Nephron (organoid): Measurements from ENCODE around the gene TMEM50B.

Source experiments
- H3K27ac Mint-ChIP-seq, 3 experiments: 2 replicates each; pipeline ENCODE4 v1.8.0; 2020; ENCODE audit warnings: mixed read lengths in 3 of 3, mild to moderate bottlenecking in 2 of 3, moderate library complexity in 1 of 3
- H3K27me3 Mint-ChIP-seq: 2 replicates; pipeline ENCODE4 v1.8.0; 2021; ENCODE audit warnings: low read depth, mild to moderate bottlenecking, moderate library complexity, mixed read lengths
- H3K36me3 Mint-ChIP-seq: 2 replicates; pipeline ENCODE4 v1.8.0; 2020; ENCODE audit warnings: low read depth, mixed read lengths
- H3K4me1 Mint-ChIP-seq: 2 replicates; pipeline ENCODE4 v1.8.0; 2020; ENCODE audit warnings: mixed read lengths
- H3K4me3 Mint-ChIP-seq, 3 experiments: 2 replicates each; pipeline ENCODE4 v1.8.0; 2020; ENCODE audit warnings: mild to moderate bottlenecking in 3 of 3, mixed read lengths in 3 of 3, moderate library complexity in 2 of 3
- H3K9me3 Mint-ChIP-seq: 2 replicates; pipeline ENCODE4 v1.8.0; 2020; ENCODE audit warnings: mixed read lengths
- TF ChIP-seq, protein P1 (sequence below), 3 experiments: fragments of 200-600 bp; sonication (generic); IDR thresholded peaks; one replicate each; pipeline ENCODE4 v1.5.0; 2021; ENCODE audit warnings: antibody characterized with exemption in 3 of 3; ENCODE audit not compliant: unreplicated experiment in 3 of 3

TMEM50B gene

GRCh38 chr21:33479679-33480480, at the start of gene TMEM50B:
Gene TMEM50B, minus strand, starts transcription at chr21:33479974. Its CDS starts 11,089 bp downstream, at chr21:33468885.
- H3K27me3 Mint-ChIP-seq, result no peaks in the 10 kb centered on the region
- H3K27ac Mint-ChIP-seq, result peak within 1 kb of the TSS; percentile 96 to 99 (median 98)
- H3K4me1 Mint-ChIP-seq, result peaks cover 15% of the 10 kb centered on the region
- H3K9me3 Mint-ChIP-seq, result no peaks in the 10 kb centered on the region
- H3K36me3 Mint-ChIP-seq, result no peaks in the 10 kb centered on the region
- H3K4me3 Mint-ChIP-seq, result peak within 1 kb of the TSS; percentile 86 to 95 (median 92)
- TF ChIP-seq, protein P1, sequence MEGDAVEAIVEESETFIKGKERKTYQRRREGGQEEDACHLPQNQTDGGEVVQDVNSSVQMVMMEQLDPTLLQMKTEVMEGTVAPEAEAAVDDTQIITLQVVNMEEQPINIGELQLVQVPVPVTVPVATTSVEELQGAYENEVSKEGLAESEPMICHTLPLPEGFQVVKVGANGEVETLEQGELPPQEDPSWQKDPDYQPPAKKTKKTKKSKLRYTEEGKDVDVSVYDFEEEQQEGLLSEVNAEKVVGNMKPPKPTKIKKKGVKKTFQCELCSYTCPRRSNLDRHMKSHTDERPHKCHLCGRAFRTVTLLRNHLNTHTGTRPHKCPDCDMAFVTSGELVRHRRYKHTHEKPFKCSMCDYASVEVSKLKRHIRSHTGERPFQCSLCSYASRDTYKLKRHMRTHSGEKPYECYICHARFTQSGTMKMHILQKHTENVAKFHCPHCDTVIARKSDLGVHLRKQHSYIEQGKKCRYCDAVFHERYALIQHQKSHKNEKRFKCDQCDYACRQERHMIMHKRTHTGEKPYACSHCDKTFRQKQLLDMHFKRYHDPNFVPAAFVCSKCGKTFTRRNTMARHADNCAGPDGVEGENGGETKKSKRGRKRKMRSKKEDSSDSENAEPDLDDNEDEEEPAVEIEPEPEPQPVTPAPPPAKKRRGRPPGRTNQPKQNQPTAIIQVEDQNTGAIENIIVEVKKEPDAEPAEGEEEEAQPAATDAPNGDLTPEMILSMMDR (IDR thresholded peaks at IDR 0.05; ENCODE audit: unreplicated experiment in 3 of 3), result peak; percentile 39 to 58 (median 54)

GRCh38 chr21:33522953-33523349, 43.2 kb upstream of the TMEM50B start:
- Mint-ChIP-seq H3K9me3 (no peaks in the 10 kb centered on the region), H3K36me3 (peaks cover 44% of the 10 kb centered on the region), H3K27ac (no peak overlapping the region), H3K4me3 (no peak overlapping the region), H3K4me1 (no peaks in the 10 kb centered on the region), H3K27me3 (no peaks in the 10 kb centered on the region)
- TF ChIP-seq, protein P1 (IDR thresholded peaks at IDR 0.05; ENCODE audit: unreplicated experiment in 3 of 3), result no peak

DNA sequence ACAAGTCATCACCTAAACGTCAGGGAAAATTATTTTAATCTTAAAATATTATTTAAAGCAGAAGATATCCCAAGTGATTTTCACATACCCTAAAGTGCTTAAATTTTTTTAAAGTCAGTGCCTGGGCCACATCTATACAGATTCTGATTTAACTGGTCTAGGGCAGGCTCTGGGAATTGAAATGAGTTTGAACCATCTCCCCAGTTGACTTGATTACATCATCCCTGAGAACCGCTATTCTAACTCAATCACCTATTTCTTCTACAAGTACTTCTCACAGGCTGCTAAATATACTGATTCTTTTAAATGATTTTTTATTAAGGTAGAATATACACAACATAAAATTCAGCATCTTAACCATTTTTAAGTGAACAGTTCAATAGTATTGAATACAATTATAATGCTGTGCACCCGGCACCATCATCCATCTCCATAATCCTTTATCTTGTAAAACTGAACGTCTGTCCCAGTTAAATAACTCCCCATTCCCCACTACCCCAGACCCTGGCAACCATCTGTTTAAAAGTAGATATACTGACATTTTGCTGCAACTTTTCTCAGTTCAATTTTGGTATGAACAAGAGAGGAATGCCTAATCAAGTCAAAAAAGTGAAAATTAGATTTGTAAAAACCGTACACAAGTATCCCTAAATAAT, 42.7 kb upstream of the TMEM50B start:
- Mint-ChIP-seq H3K36me3 (peaks cover 44% of the 10 kb centered on the region), H3K27me3 (no peaks in the 10 kb centered on the region), H3K27ac (no peak overlapping the region), H3K9me3 (no peaks in the 10 kb centered on the region), H3K4me3 (no peak overlapping the region), H3K4me1 (no peaks in the 10 kb centered on the region)
- TF ChIP-seq, protein P1 (IDR thresholded peaks at IDR 0.05; ENCODE audit: unreplicated experiment in 3 of 3), result no peak

- Mint-ChIP-seq H3K27me3 (no peaks in the 10 kb centered on the region), H3K4me1 (no peaks in the 10 kb centered on the region), H3K9me3 (no peaks in the 10 kb centered on the region), H3K27ac (no peak overlapping the region), H3K4me3 (no peak overlapping the region), H3K36me3 (peaks cover 51% of the 10 kb centered on the region)
- TF ChIP-seq, protein P1 (IDR thresholded peaks at IDR 0.05; ENCODE audit: unreplicated experiment in 3 of 3), result no peak
Observed at GRCh38 chr21:33518899-33519298, 39.1 kb upstream of the TMEM50B start.

- Mint-ChIP-seq H3K4me3 (no peak overlapping the region), H3K9me3 (no peaks in the 10 kb centered on the region), H3K27ac (no peak overlapping the region), H3K36me3 (peaks cover 75% of the 10 kb centered on the region), H3K4me1 (no peaks in the 10 kb centered on the region), H3K27me3 (no peaks in the 10 kb centered on the region)
- TF ChIP-seq, protein P1 (IDR thresholded peaks at IDR 0.05; ENCODE audit: unreplicated experiment in 3 of 3), result no peak
Observed at GRCh38 chr21:33514229-33514628, 34.5 kb upstream of the TMEM50B start.
